Ishikawa (cell line): ENCODE results near the gene MAP7.

Experiments
- CEBPB ChIP-seq: IDR thresholded peaks from 2 replicates; pipeline ENCODE4 v1.6.1; 2012
- CREB1 ChIP-seq: IDR thresholded peaks from 2 replicates; pipeline ENCODE4 v1.6.1; 2012; ENCODE audit warnings: low read depth
- EGR1 ChIP-seq: IDR thresholded peaks from 2 replicates; pipeline ENCODE4 v1.6.1; 2012
- FOXM1 ChIP-seq: IDR thresholded peaks from 2 replicates; pipeline ENCODE4 v1.6.1; 2012; ENCODE audit warnings: low read depth, borderline replicate concordance
- MAX ChIP-seq: IDR thresholded peaks from 2 replicates; pipeline ENCODE4 v1.6.1; 2012
- TAF1 ChIP-seq: IDR thresholded peaks from 2 replicates; pipeline ENCODE4 v1.6.1; 2012; ENCODE audit warnings: low read depth, mild to moderate bottlenecking
- TEAD4 ChIP-seq: IDR thresholded peaks from 2 replicates; pipeline ENCODE4 v1.6.1; 2012
- TF ChIP-seq, protein P1 (sequence below): IDR thresholded peaks from 2 replicates; pipeline ENCODE4 v1.6.1; 2012; ENCODE audit warnings: low read depth, mild to moderate bottlenecking

- TF ChIP-seq MAX (no peak), TAF1 (no peak), FOXM1 (no peak), CREB1 (no peak), CEBPB (no peak), TEAD4 (no peak), EGR1 (no peak)
- TF ChIP-seq, protein P1, sequence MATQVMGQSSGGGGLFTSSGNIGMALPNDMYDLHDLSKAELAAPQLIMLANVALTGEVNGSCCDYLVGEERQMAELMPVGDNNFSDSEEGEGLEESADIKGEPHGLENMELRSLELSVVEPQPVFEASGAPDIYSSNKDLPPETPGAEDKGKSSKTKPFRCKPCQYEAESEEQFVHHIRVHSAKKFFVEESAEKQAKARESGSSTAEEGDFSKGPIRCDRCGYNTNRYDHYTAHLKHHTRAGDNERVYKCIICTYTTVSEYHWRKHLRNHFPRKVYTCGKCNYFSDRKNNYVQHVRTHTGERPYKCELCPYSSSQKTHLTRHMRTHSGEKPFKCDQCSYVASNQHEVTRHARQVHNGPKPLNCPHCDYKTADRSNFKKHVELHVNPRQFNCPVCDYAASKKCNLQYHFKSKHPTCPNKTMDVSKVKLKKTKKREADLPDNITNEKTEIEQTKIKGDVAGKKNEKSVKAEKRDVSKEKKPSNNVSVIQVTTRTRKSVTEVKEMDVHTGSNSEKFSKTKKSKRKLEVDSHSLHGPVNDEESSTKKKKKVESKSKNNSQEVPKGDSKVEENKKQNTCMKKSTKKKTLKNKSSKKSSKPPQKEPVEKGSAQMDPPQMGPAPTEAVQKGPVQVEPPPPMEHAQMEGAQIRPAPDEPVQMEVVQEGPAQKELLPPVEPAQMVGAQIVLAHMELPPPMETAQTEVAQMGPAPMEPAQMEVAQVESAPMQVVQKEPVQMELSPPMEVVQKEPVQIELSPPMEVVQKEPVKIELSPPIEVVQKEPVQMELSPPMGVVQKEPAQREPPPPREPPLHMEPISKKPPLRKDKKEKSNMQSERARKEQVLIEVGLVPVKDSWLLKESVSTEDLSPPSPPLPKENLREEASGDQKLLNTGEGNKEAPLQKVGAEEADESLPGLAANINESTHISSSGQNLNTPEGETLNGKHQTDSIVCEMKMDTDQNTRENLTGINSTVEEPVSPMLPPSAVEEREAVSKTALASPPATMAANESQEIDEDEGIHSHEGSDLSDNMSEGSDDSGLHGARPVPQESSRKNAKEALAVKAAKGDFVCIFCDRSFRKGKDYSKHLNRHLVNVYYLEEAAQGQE: no peak
Measured at GRCh38 chr6:136343275-136343674, 206.9 kb downstream of the MAP7 start.
